GM19023 (cell line): ENCODE measurements around the gene FCER1G.
A peak's percentile ranks its signal among the peaks of the same experiment; 100 is the strongest.
"Not testable (repeated sequence)": the region's sequence is repeated elsewhere in the genome, so short reads cannot be mapped to it uniquely, and the experiment has no call there.

Experiments
- ATAC-seq: cut with Tn5 transposase; IDR thresholded peaks from one replicate; pipeline ENCODE4 v1.9.1; 2021; ENCODE audit warnings: mild to moderate bottlenecking, moderate library complexity; ENCODE audit not compliant: unreplicated experiment

The FCER1G gene

GRCh38 chr1:161227196-161227871 lies 12.2 kb downstream of the FCER1G start:
- no peak for ATAC-seq

- ATAC-seq: no peak
Measured at GRCh38 chr1:161228032-161228431, 12.9 kb downstream of the FCER1G start.

GRCh38 chr1:161229896-161230295 lies 14.8 kb downstream of the FCER1G start:
- ATAC-seq: no peak

GRCh38 chr1:161230762-161231161 lies 15.7 kb downstream of the FCER1G start:
- no peak for ATAC-seq

- no peak for ATAC-seq
Measured at GRCh38 chr1:161233102-161233501, 18.0 kb downstream of the FCER1G start.

- no peak for ATAC-seq
Measured at GRCh38 chr1:161235957-161236775, 21.1 kb downstream of the FCER1G start.

GRCh38 chr1:161238039-161238473 lies 23.0 kb downstream of the FCER1G start, which contains the start of gene NR1I3:
Gene NR1I3, minus strand, starts transcription at chr1:161238203. Its CDS starts 1,638 bp downstream, at chr1:161236565.
- no peak for ATAC-seq

GRCh38 chr1:161241682-161242081 lies 26.6 kb downstream of the FCER1G start:
- ATAC-seq: no peak

GRCh38 chr1:161242313-161242712 lies 27.2 kb downstream of the FCER1G start:
- no peak for ATAC-seq

- no peak for ATAC-seq
Measured at GRCh38 chr1:161244888-161245287, 29.8 kb downstream of the FCER1G start.

- not testable (repeated sequence) for ATAC-seq
Measured at GRCh38 chr1:161250100-161250499, 35.0 kb downstream of the FCER1G start.

GRCh38 chr1:161250829-161251228 lies 35.7 kb downstream of the FCER1G start:
- no peak for ATAC-seq

GRCh38 chr1:161251579-161251978 lies 36.5 kb downstream of the FCER1G start:
- no peak for ATAC-seq

- ATAC-seq: not testable (repeated sequence)
Measured at GRCh38 chr1:161255302-161255701, 40.2 kb downstream of the FCER1G start.

- ATAC-seq: not testable (repeated sequence)
Measured at GRCh38 chr1:161255955-161256520, 40.9 kb downstream of the FCER1G start.

GRCh38 chr1:161257109-161257508 lies 42.0 kb downstream of the FCER1G start:
- not testable (repeated sequence) for ATAC-seq

- ATAC-seq: peak; percentile 87
Measured at GRCh38 chr1:161258439-161259344, 43.6 kb downstream of the FCER1G start, which contains the start of gene PCP4L1. Gene PCP4L1, plus strand, starts transcription at chr1:161258745. Its CDS starts 230 bp downstream, at chr1:161258975.

- no peak for ATAC-seq
Measured at GRCh38 chr1:161259345-161259702, 44.2 kb downstream of the FCER1G start.

GRCh38 chr1:161259765-161260164 lies 44.7 kb downstream of the FCER1G start:
- no peak for ATAC-seq

GRCh38 chr1:161260376-161261260 lies 45.5 kb downstream of the FCER1G start:
- no peak for ATAC-seq
